Endodermal cell (in vitro differentiated cells): ENCODE results near the gene FBLN2. TPM values are rescaled to one million over a fixed set of nuclear protein-coding genes. Genes with fewer than 3 reads are reported as not detected.

Experiments
- DNase-seq: peaks from one replicate; pipeline ENCODE4 v3.0.0-alpha.2; 2017
- H3K27ac ChIP-seq: 2 replicates; pipeline ENCODE4 v1.5.1; 2013; ENCODE audit warnings: mild to moderate bottlenecking, low read depth, low read length, moderate library complexity
- H3K27me3 ChIP-seq: 2 replicates; pipeline ENCODE4 v1.6.1; 2013; ENCODE audit warnings: mild to moderate bottlenecking, low read length, moderate library complexity; ENCODE audit not compliant: insufficient read depth, control insufficient read depth, poor library complexity, severe bottlenecking
- H3K36me3 ChIP-seq: 2 replicates; pipeline ENCODE4 v1.7.0; 2013; ENCODE audit warnings: mild to moderate bottlenecking, low read length, moderate library complexity; ENCODE audit not compliant: control insufficient read depth, insufficient read depth
- H3K4me1 ChIP-seq: one replicate; pipeline ENCODE4 v1.7.0; 2013; ENCODE audit warnings: low read length; ENCODE audit not compliant: control insufficient read depth, insufficient read depth
- H3K4me3 ChIP-seq: 2 replicates; pipeline ENCODE4 v1.5.1; 2013; ENCODE audit warnings: mild to moderate bottlenecking, low read length, moderate library complexity
- H3K9ac ChIP-seq: 2 replicates; pipeline ENCODE4 v1.6.1; 2013; ENCODE audit warnings: mild to moderate bottlenecking, low read length, moderate library complexity; ENCODE audit not compliant: poor library complexity, severe bottlenecking; ENCODE audit errors: extremely low read depth
- H3K9me3 ChIP-seq: 2 replicates; pipeline ENCODE4 v1.6.1; 2013; ENCODE audit warnings: mild to moderate bottlenecking, low read length, moderate library complexity; ENCODE audit not compliant: control insufficient read depth
- H3K27ac Mint-ChIP-seq: 2 replicates; pipeline ENCODE4 v1.8.0; 2020; ENCODE audit warnings: mixed read lengths
- H3K27me3 Mint-ChIP-seq: 2 replicates; pipeline ENCODE4 v1.8.0; 2021; ENCODE audit warnings: mild to moderate bottlenecking, mixed read lengths; ENCODE audit not compliant: insufficient read depth
- H3K36me3 Mint-ChIP-seq: 2 replicates; pipeline ENCODE4 v1.8.0; 2020; ENCODE audit warnings: low read depth, mixed read lengths
- H3K4me1 Mint-ChIP-seq: 2 replicates; pipeline ENCODE4 v1.8.0; 2020; ENCODE audit warnings: mixed read lengths
- H3K4me3 Mint-ChIP-seq: 2 replicates; pipeline ENCODE4 v1.8.0; 2020; ENCODE audit warnings: mild to moderate bottlenecking, moderate library complexity, mixed read lengths
- H3K9me3 Mint-ChIP-seq: 2 replicates; pipeline ENCODE4 v1.8.0; 2020; ENCODE audit warnings: mild to moderate bottlenecking, mixed read lengths
- CTCF ChIP-seq: fragments of 200-600 bp; sonication (generic); conservative IDR thresholded peaks from 2 replicates; pipeline ENCODE4 v1.5.0; 2021; ENCODE audit warnings: antibody characterized with exemption, mild to moderate bottlenecking
- WGBS, 2 experiments: methylation state at CpG; one replicate each; pipeline versions ENCODE4 v1.1.5 to v1.1.7; 2013; ENCODE audit warnings: missing lambda C conversion rate in 2 of 2, mixed read lengths in 1 of 2; ENCODE audit not compliant: insufficient coverage in 1 of 2, insufficient read length in 1 of 2; 5-methylcytosine and 5-hydroxymethylcytosine counted together
- total RNA-seq, 2 donors: library from RNA; stranded (reverse); fragmentation: NEBNext Ultra II Directional in 1 of 2; extraction: Animal tissue kit (Norgen Biotek cat#: 25700) in 1 of 2; gene quantifications; 2 replicates in 1 of 2; 3 replicates in 1 of 2; pipeline ENCODE4 v1.2.1, GENCODE V29; 2021

Gene FBLN2
- total RNA-seq, 2 donors from 2014 or later = 86.1 to 136 TPM

DNA sequence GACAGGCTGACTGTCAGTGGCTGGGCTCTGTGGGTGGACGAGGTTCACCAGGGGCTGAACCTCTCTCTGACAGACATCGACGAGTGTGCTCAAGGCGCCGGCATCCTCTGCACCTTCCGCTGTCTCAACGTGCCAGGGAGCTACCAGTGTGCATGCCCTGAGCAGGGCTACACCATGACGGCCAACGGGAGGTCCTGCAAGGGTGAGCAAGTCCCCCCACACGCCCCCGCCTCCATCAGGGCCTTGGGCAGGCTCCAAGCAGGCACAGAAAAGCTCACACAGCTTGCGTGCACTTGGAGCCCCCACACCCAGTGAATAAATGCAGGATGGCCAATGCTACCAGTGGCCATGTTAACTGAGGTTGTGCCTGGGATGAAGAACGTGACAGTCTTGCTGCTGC is 82.3 kb downstream of the FBLN2 start:
- no peak for TF ChIP-seq CTCF
- no peaks in the 10 kb centered on the region for H3K9me3 ChIP-seq
- no peak for DNase-seq
- 90 to 92% methylated on average over 8 to 13 of the region's 13 CpGs for WGBS, 2 experiments
- Mint-ChIP-seq H3K27me3 (no peaks in the 10 kb centered on the region), H3K27ac (no peak overlapping the region), H3K9me3 (no peaks in the 10 kb centered on the region), H3K4me1 (no peaks in the 10 kb centered on the region), H3K36me3 (peaks cover 2% of the 10 kb centered on the region), H3K4me3 (no peak overlapping the region)
- no peaks in the 10 kb centered on the region for H3K4me1 ChIP-seq
- H3K9ac ChIP-seq = no peak overlapping the region
- H3K36me3 ChIP-seq = no peaks in the 10 kb centered on the region
- no peak overlapping the region for H3K27ac ChIP-seq
- H3K4me3 ChIP-seq = no peak overlapping the region
- no peaks in the 10 kb centered on the region for H3K27me3 ChIP-seq

GRCh38 chr3:13633176-13633575 is 84.3 kb downstream of the FBLN2 start:
- Mint-ChIP-seq H3K27me3 (no peaks in the 10 kb centered on the region), H3K4me1 (no peaks in the 10 kb centered on the region), H3K9me3 (no peaks in the 10 kb centered on the region), H3K36me3 (peaks cover 6% of the 10 kb centered on the region), H3K4me3 (no peak overlapping the region), H3K27ac (no peak overlapping the region)
- H3K27me3 ChIP-seq = no peaks in the 10 kb centered on the region
- WGBS, 2 experiments = 91 to 100% methylated on average over 4 to 13 of the region's 13 CpGs
- no peaks in the 10 kb centered on the region for H3K9me3 ChIP-seq
- H3K27ac ChIP-seq = no peak overlapping the region
- no peaks in the 10 kb centered on the region for H3K36me3 ChIP-seq
- no peaks in the 10 kb centered on the region for H3K4me1 ChIP-seq
- DNase-seq = no peak
- TF ChIP-seq CTCF = no peak
- H3K9ac ChIP-seq = no peak overlapping the region
- H3K4me3 ChIP-seq = no peak overlapping the region

- no peaks in the 10 kb centered on the region for H3K9me3 ChIP-seq
- Mint-ChIP-seq H3K4me3 (no peak overlapping the region), H3K36me3 (peaks cover 6% of the 10 kb centered on the region), H3K9me3 (no peaks in the 10 kb centered on the region), H3K27me3 (no peaks in the 10 kb centered on the region), H3K4me1 (no peaks in the 10 kb centered on the region), H3K27ac (no peak overlapping the region)
- no peak overlapping the region for H3K9ac ChIP-seq
- no peak for TF ChIP-seq CTCF
- DNase-seq = no peak
- no peaks in the 10 kb centered on the region for H3K4me1 ChIP-seq
- H3K27me3 ChIP-seq = no peaks in the 10 kb centered on the region
- 85 to 87% methylated on average over 11 to 18 of the region's 18 CpGs for WGBS, 2 experiments
- H3K27ac ChIP-seq = no peak overlapping the region
- H3K4me3 ChIP-seq = no peak overlapping the region
- H3K36me3 ChIP-seq = no peaks in the 10 kb centered on the region
Measured at GRCh38 chr3:13634151-13634550, 85.2 kb downstream of the FBLN2 start.
